NCI-H2227 (cell line): Measurements from ENCODE around the gene GOLGA2.
"Not testable (repeated sequence)": the region's sequence is repeated elsewhere in the genome, so short reads cannot be mapped to it uniquely, and the experiment has no call there.

Source experiments
- DNase-seq: peaks from one replicate; lab custom pipeline; 2025; ENCODE audit not compliant: unreplicated experiment; lab: John Stamatoyannopoulos, UW

Gene GOLGA2

GRCh38 chr9:128243215-128244018 lies 32.4 kb downstream of the GOLGA2 start:
- DNase-seq = no peak

GRCh38 chr9:128242828-128243214 lies 33.0 kb downstream of the GOLGA2 start:
- DNase-seq = no peak

GRCh38 chr9:128242124-128242523 lies 33.7 kb downstream of the GOLGA2 start:
- no peak for DNase-seq

GRCh38 chr9:128233817-128234406 lies 41.9 kb downstream of the GOLGA2 start:
- no peak for DNase-seq

- DNase-seq = no peak
Measured at GRCh38 chr9:128232528-128233428, 43.0 kb downstream of the GOLGA2 start.

GRCh38 chr9:128231638-128232527 lies 43.9 kb downstream of the GOLGA2 start:
- no peak for DNase-seq

- not testable (repeated sequence) for DNase-seq
Measured at GRCh38 chr9:128230897-128231296, 44.9 kb downstream of the GOLGA2 start.

- no peak for DNase-seq
Measured at GRCh38 chr9:128226412-128226801, 49.4 kb downstream of the GOLGA2 start.

- no peak for DNase-seq
Measured at GRCh38 chr9:128225770-128226411, 49.9 kb downstream of the GOLGA2 start.

- no peak for DNase-seq
Measured at GRCh38 chr9:128224877-128225276, 50.9 kb downstream of the GOLGA2 start.

GRCh38 chr9:128222880-128223670 lies 52.7 kb downstream of the GOLGA2 start:
- DNase-seq = no peak

- DNase-seq = no peak
Measured at GRCh38 chr9:128222026-128222425, 53.8 kb downstream of the GOLGA2 start.

- no peak for DNase-seq
Measured at GRCh38 chr9:128219831-128220230, 56.0 kb downstream of the GOLGA2 start.

GRCh38 chr9:128218518-128219389 lies 57.1 kb downstream of the GOLGA2 start:
- DNase-seq = no peak

- no peak for DNase-seq
Measured at GRCh38 chr9:128218172-128218517, 57.7 kb downstream of the GOLGA2 start.

- DNase-seq = no peak
Measured at GRCh38 chr9:128216781-128217553, 58.8 kb downstream of the GOLGA2 start.

- DNase-seq = no peak
Measured at GRCh38 chr9:128215491-128216409, 60.1 kb downstream of the GOLGA2 start.
